Measurements from ENCODE around the gene TXNRD2. TPM values are rescaled to one million over a fixed set of nuclear protein-coding genes. Genes with fewer than 3 reads are reported as not detected.
"Not testable (repeated sequence)": the region's sequence is repeated elsewhere in the genome, so short reads cannot be mapped to it uniquely, and the experiment has no call there.

TXNRD2 gene
- total RNA-seq, 1 donor = 19.5 TPM

DNA sequence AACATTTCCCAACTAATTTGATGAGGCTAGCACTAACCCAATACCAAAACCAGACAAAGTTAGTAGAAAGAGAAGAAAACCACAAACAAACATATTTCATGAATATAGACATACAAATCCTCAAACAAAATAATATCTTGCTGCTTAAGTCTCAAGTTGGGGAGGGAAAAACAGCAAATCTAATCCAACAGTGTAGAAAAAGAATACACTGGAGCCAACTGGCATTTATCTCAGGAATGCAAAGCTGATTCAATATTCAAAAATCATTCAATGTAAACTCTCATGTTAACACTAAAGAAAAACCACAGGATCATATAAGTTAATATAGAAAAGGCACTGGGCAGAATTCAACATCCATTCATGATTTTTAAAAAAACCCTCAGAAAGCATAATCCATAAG is 105.1 kb downstream of the TXNRD2 start:
- no peaks in the 10 kb centered on the region for H3K79me2 ChIP-seq (ENCODE audit: insufficient read depth, low read length)
- H3K36me3 ChIP-seq (ENCODE audit: insufficient read depth, low read length) = no peaks in the 10 kb centered on the region
- H3K4me2 ChIP-seq (ENCODE audit: insufficient read depth, low read length) = no peak overlapping the region
- peaks cover 3% of the 10 kb centered on the region for H4K20me1 ChIP-seq (ENCODE audit: insufficient read depth, low read length)
- TF ChIP-seq, protein P1, sequence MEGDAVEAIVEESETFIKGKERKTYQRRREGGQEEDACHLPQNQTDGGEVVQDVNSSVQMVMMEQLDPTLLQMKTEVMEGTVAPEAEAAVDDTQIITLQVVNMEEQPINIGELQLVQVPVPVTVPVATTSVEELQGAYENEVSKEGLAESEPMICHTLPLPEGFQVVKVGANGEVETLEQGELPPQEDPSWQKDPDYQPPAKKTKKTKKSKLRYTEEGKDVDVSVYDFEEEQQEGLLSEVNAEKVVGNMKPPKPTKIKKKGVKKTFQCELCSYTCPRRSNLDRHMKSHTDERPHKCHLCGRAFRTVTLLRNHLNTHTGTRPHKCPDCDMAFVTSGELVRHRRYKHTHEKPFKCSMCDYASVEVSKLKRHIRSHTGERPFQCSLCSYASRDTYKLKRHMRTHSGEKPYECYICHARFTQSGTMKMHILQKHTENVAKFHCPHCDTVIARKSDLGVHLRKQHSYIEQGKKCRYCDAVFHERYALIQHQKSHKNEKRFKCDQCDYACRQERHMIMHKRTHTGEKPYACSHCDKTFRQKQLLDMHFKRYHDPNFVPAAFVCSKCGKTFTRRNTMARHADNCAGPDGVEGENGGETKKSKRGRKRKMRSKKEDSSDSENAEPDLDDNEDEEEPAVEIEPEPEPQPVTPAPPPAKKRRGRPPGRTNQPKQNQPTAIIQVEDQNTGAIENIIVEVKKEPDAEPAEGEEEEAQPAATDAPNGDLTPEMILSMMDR (IDR thresholded peaks at IDR 0.05; ENCODE audit: extremely low read depth, low read depth, low read length) = no peak
- DNase-seq (ENCODE audit: insufficient read length, low spot score, missing footprints) = no peak
- H3K27me3 ChIP-seq (ENCODE audit: insufficient read depth, low read length) = no peaks in the 10 kb centered on the region
- H3K4me3 ChIP-seq (ENCODE audit: insufficient read depth, low read length) = no peak overlapping the region
- H2AFZ ChIP-seq (ENCODE audit: low read length) = no peak overlapping the region
- H3K9me3 ChIP-seq (ENCODE audit: low read depth, low read length) = no peaks in the 10 kb centered on the region
- H3K4me1 ChIP-seq (ENCODE audit: insufficient read depth, low read length) = peaks cover 4% of the 10 kb centered on the region
- no peak overlapping the region for H3K27ac ChIP-seq (ENCODE audit: low read depth, low read length)

DNA sequence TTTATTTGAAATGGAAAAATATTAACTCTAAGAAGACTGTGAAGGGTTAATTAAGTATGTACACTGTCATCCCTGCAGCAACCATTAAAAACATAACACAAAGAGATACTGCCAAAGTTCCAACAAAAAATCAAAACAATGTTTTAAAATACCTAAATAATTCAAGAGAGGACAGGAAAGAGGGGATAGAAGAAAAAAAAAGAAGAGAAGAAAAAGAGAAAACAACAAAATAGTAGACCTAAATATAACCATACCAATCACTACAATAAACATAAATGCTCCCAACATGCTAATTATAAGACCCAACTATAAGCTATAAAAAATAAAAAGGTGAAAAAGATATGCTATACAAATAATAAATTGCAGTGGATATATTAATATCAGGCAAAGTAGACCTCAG is 107.0 kb downstream of the TXNRD2 start:
- no peak for DNase-seq (ENCODE audit: insufficient read length, low spot score, missing footprints)
- peaks cover 3% of the 10 kb centered on the region for H4K20me1 ChIP-seq (ENCODE audit: insufficient read depth, low read length)
- H3K4me3 ChIP-seq (ENCODE audit: insufficient read depth, low read length) = no peak overlapping the region
- TF ChIP-seq, protein P1 (IDR thresholded peaks at IDR 0.05; ENCODE audit: extremely low read depth, low read depth, low read length) = no peak
- no peaks in the 10 kb centered on the region for H3K9me3 ChIP-seq (ENCODE audit: low read depth, low read length)
- no peaks in the 10 kb centered on the region for H3K36me3 ChIP-seq (ENCODE audit: insufficient read depth, low read length)
- no peak overlapping the region for H2AFZ ChIP-seq (ENCODE audit: low read length)
- no peak overlapping the region for H3K4me2 ChIP-seq (ENCODE audit: insufficient read depth, low read length)
- H3K4me1 ChIP-seq (ENCODE audit: insufficient read depth, low read length) = peaks cover 4% of the 10 kb centered on the region
- H3K27me3 ChIP-seq (ENCODE audit: insufficient read depth, low read length) = no peaks in the 10 kb centered on the region
- H3K79me2 ChIP-seq (ENCODE audit: insufficient read depth, low read length) = no peaks in the 10 kb centered on the region
- no peak overlapping the region for H3K27ac ChIP-seq (ENCODE audit: low read depth, low read length)

DNA sequence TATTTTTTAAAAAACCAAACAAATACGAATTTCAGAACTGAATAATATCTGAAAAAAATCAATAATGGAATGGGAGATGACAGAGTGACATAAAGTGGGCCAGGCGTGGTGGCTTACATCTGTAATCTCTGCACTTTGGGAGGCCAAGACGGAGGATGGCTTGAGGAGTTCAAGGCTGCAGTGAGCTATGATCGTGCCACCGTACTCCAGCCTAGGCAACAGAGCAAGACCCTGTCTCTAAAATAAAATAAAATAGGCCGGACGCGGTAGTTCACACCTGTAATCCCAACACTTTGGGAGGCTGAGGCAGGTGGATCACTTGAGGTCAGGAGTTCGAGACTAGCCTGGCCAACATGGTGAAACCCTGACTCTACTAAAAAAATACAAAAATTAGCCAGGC is 108.3 kb downstream of the TXNRD2 start:
- H3K79me2 ChIP-seq (ENCODE audit: insufficient read depth, low read length); H3K36me3 ChIP-seq (ENCODE audit: insufficient read depth, low read length); H3K4me3 ChIP-seq (ENCODE audit: insufficient read depth, low read length): not testable (repeated sequence)

DNA sequence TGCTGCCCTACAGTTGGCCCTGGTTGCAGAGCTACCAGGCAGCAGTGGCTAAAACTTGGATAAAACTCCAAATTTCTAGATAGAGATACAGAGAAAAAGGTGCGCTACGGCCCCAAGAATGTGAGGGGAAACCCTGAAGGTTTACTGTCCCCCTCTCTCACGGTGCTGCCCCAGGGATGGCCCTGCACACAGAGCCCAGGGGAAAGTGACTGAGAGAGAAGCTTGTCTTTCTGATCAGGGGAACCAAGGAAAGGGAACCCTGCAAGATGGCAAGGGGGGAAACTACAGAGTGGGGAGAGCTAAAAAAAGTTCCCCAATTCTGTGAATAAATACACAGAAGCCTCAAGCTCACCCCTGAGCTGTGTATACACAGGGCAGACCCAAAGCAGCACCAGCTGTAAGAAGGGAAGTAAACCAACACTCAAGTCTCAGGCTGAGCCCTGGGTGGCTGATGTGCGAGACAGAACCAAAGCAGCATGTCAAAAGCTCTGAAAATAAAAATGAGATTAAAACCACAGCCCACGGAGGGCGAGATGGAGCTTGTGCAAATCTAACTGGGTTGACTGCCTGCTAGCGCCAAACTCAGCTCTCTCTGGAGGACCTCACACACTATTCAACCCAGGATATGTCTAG is 109.0 kb downstream of the TXNRD2 start:
- no peaks in the 10 kb centered on the region for H3K9me3 ChIP-seq (ENCODE audit: low read depth, low read length)
- H3K79me2 ChIP-seq (ENCODE audit: insufficient read depth, low read length) = no peaks in the 10 kb centered on the region
- no peak overlapping the region for H3K4me2 ChIP-seq (ENCODE audit: insufficient read depth, low read length)
- H3K27ac ChIP-seq (ENCODE audit: low read depth, low read length) = no peak overlapping the region
- TF ChIP-seq, protein P1 (IDR thresholded peaks at IDR 0.05; ENCODE audit: extremely low read depth, low read depth, low read length) = no peak
- peaks cover 4% of the 10 kb centered on the region for H3K4me1 ChIP-seq (ENCODE audit: insufficient read depth, low read length)
- H2AFZ ChIP-seq (ENCODE audit: low read length) = no peak overlapping the region
- no peaks in the 10 kb centered on the region for H3K36me3 ChIP-seq (ENCODE audit: insufficient read depth, low read length)
- H4K20me1 ChIP-seq (ENCODE audit: insufficient read depth, low read length) = peaks cover 3% of the 10 kb centered on the region
- DNase-seq (ENCODE audit: insufficient read length, low spot score, missing footprints) = peak; percentile 41
- H3K4me3 ChIP-seq (ENCODE audit: insufficient read depth, low read length) = no peak overlapping the region
- H3K27me3 ChIP-seq (ENCODE audit: insufficient read depth, low read length) = no peaks in the 10 kb centered on the region

More for the DNA sequence above, 108.3 kb downstream of the TXNRD2 start:
- not testable (repeated sequence) for H3K27ac ChIP-seq (ENCODE audit: low read depth, low read length); DNase-seq (ENCODE audit: insufficient read length, low spot score, missing footprints); H3K9me3 ChIP-seq (ENCODE audit: low read depth, low read length); H3K4me1 ChIP-seq (ENCODE audit: insufficient read depth, low read length); H4K20me1 ChIP-seq (ENCODE audit: insufficient read depth, low read length); H2AFZ ChIP-seq (ENCODE audit: low read length); H3K4me2 ChIP-seq (ENCODE audit: insufficient read depth, low read length); H3K27me3 ChIP-seq (ENCODE audit: insufficient read depth, low read length)

DNA sequence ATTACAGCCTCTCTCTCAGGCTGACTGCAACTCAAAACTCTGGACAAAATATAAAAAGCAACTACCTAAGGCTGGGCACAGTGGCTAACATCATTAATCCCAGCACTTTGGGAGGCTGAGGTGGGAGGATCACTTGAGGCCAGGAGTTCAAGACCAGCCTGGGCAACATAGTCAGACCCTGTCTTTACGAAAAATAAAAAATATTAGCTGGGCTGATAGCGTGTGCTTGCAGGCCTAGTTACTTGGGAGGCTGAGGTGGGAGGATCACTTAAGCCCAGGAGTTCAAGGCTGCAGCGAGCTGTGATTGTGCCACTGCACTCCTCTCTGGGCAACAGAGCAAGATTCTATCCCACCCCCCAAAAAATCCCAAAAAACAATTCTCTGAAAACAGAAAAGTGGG is 109.6 kb downstream of the TXNRD2 start:
- not testable (repeated sequence) for H2AFZ ChIP-seq (ENCODE audit: low read length); H3K27me3 ChIP-seq (ENCODE audit: insufficient read depth, low read length); H3K79me2 ChIP-seq (ENCODE audit: insufficient read depth, low read length); H3K9me3 ChIP-seq (ENCODE audit: low read depth, low read length); DNase-seq (ENCODE audit: insufficient read length, low spot score, missing footprints); H3K36me3 ChIP-seq (ENCODE audit: insufficient read depth, low read length); H3K4me1 ChIP-seq (ENCODE audit: insufficient read depth, low read length); H3K4me2 ChIP-seq (ENCODE audit: insufficient read depth, low read length); H3K27ac ChIP-seq (ENCODE audit: low read depth, low read length); H4K20me1 ChIP-seq (ENCODE audit: insufficient read depth, low read length); H3K4me3 ChIP-seq (ENCODE audit: insufficient read depth, low read length)

Measured in osteoblast (primary cell).